ENCODE results near the gene KRAS.
"Not testable (repeated sequence)": the region's sequence is repeated elsewhere in the genome, so short reads cannot be mapped to it uniquely, and the experiment has no call there.

The KRAS gene

DNA sequence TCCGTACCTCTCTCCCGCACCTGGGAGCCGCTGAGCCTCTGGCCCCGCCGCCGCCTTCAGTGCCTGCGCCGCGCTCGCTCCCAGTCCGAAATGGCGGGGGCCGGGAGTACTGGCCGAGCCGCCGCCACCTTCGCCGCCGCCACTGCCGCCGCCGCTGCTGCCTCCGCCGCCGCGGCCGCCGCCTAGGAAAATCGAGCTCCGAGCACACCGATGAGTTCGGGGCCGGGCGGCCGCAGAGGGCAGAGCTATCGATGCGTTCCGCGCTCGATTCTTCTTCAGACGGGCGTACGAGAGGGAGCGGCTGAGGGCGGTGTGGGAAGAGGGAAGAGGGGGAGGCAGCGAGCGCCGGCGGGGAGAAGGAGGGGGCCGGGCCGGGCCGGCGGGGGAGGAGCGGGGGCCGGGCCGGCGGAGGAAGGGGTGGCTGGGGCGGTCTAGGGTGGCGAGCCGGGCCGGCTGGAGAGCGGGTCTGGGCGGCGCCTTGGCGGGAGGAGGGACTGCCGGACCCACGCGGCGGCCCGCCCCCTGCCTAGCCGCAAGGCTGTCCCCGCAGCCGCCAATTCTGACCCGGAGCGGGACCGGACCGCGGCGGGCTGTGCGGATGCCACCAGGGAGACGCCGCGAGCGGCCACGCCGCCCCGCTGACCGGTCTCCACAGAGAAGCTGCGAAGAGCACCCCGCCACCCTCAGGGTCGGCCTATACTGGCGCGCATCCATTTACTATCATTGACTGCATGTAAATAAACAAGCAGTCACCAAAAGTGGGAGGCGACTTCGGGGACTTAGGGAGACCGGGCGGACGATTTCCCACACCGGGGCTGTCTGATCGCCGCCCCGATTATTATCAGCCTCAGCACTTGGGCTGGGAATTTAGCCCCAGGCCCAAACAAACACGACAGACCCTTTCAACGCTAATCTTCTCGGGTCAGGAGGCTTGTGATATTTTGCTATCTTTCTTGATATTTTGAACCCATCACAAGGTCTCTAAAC lies at the start of gene KRAS:
Gene KRAS, minus strand, starts transcription at position 186 of the 987 bp plus-strand sequence.
- DNase-seq (ENCODE audit: low read depth), result peak; percentile 84

DNA sequence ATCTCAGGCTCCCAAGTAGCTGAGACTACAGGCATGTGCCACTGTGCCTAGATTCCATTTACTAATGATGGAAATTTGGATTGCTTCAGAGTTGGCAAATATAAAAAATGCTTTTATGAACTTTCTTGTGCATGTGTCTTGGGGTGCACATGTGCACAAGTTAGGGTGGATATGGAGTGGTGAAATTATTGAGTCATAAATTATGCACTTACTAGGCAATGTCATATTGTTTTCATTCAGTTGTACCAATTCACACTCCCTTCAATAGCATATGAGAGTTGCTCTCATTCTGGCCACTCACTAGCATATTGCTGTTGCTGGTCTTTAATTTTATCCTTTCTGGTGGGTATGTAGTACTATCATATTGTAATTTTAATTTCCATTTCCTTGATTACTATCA lies 45.7 kb upstream of the KRAS start:
- DNase-seq (ENCODE audit: low read depth), result no peak

DNA sequence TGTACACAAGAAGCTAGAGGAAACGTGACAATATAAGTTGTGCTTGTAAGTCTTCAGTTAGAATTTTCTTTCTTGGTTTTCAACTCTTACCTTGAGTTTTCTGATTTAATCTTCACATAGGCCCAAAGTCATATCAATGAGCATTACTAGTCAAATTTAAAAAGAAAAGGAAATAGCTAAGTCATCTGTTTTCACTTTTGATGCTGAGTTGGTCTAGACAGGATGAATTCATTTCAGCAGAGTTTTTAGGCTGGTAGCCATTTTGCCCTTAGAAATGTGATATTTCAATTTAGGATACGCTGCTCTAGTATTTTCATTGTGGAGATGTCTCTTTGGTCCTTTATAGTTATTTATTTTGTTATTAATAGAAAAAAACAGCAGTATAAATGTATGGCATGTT lies 44.6 kb upstream of the KRAS start:
- no peak for DNase-seq (ENCODE audit: low read depth)

DNA sequence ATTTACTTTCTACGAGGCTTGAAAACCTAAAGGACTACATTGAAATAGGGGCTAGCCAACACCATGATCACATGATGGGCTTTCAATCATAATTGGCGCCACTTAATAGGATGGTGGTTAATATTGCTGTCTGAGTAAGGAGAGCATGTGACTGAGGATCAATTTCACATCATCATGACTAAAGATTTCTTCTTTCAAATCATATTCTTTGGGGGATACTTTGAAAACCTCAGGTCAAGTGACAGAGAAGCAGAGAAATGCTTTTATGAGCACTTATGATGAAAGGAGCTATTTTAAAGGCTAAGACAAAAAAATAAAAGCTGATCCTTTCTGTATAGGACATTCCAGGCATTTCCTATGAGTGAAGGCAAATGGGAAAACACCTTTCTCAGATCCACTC lies 42.9 kb upstream of the KRAS start:
- no peak for DNase-seq (ENCODE audit: low read depth)

DNA sequence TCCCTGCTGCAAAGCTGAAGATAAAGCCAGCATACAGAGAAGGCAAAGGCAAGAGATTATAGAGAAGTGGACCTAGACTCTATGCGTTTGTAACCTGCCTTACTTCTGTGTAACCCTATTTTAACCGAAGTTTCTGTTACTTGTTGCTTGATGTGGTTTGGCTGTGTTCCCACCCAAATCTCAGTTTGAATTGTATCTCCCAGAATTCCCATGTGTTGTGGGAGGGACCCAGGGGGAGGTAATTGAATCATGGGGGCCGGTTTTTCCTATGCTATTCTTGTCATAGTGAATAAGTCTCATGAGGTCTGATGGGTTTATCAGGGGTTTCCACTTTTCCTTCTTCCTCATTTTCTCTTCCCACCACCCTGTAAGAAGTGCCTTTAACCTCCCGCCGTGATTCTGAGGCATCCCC lies 42.1 kb upstream of the KRAS start:
- DNase-seq (ENCODE audit: low read depth), result not testable (repeated sequence)

DNA sequence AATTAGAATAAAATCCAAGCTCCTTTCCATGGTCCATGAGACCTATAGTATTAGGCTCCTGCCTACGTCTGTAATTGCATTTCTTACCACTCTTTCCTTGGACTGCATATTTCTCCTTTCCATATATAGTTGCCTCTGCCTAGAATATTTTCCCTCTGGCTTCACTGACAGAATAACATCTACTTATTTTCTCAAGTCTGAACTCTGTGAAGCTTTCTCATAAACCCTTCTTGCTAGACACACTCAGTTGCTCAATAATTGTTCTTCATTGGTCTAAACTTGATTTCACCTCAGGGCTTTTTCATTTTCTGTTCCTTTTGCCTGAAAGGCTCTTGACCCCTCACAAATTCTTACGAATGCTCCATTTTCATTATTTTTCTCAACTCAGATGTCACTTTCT lies 36.9 kb upstream of the KRAS start:
- no peak for DNase-seq (ENCODE audit: low read depth)

DNA sequence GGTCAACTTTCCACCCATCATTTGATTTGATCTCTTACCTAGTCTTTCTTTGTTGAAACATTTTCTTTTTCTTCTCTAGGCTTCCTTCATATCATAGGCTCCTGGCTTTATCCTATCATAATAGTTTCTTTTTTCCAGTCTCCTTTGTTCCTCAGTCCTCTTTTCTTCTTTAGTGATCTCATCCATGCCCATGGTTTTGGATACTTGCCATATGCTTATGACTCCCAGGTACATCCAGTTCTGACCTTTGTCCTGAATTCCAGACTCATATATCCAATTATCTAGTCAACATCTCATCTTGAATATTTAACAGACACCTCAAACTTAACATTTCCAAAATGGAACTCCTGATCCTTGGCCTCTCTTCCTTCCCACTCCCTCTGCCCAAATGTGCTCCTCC lies 36.1 kb upstream of the KRAS start:
- no peak for DNase-seq (ENCODE audit: low read depth)

GRCh38 chr12:25284024-25284423 lies 33.3 kb upstream of the KRAS start:
- DNase-seq (ENCODE audit: low read depth), result no peak

- no peak for DNase-seq (ENCODE audit: low read depth)
Observed at GRCh38 chr12:25283006-25283405, 32.3 kb upstream of the KRAS start.

GRCh38 chr12:25280082-25280481 lies 29.4 kb upstream of the KRAS start:
- no peak for DNase-seq (ENCODE audit: low read depth)

DNA sequence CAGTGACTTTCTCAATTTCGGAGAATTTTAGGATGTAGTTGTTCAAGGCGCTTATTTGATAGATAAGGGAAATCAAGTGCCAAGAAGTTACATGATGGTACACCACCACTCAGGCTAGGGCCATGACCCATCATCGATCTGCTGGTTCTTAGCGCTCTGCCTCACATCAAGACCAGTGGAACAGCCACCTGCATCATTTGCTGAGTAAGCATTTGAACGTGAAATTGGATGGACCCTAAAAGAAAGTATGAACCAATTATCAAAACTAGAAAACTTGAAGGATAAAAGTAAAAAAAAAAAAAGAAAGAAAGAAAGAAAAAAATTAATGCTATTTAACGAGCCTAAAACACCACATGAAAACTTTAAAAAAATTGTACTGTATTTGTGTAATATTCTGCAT lies 27.5 kb upstream of the KRAS start:
- DNase-seq (ENCODE audit: low read depth), result no peak

DNA sequence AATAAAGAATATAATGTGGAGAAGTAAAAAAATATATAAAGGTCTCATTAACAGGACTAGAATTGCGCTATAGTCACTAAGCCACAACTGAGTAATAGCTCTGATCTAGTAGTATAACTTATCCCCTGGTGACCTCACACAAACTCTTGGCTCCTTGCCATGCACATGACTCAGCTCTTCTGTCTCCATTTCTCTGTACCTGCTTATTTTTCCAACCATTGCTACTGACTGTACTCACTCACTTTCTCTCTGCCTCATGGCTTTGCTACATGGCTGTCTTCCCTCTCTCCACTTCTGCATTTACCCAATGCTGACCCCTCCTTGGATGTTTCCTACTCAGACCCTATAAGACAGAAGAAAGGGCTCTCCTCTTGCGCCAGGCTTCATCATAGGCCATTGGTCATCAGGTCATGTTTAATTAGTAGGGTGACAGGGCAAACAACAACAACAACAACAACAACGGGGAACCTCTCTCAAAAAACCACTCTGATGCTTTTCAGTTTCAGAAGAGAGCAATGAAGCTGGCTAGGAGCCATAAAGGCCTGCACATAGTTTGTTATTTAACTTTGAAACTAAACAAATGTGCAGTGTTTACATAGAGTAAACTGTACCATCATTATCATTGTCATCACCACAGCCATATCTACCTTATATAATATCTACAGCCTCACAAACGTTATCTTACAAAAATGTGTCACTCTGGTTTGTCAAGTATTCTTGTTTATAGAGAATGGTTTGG lies 25.6 kb upstream of the KRAS start:
- DNase-seq (ENCODE audit: low read depth), result peak; percentile 51

DNA sequence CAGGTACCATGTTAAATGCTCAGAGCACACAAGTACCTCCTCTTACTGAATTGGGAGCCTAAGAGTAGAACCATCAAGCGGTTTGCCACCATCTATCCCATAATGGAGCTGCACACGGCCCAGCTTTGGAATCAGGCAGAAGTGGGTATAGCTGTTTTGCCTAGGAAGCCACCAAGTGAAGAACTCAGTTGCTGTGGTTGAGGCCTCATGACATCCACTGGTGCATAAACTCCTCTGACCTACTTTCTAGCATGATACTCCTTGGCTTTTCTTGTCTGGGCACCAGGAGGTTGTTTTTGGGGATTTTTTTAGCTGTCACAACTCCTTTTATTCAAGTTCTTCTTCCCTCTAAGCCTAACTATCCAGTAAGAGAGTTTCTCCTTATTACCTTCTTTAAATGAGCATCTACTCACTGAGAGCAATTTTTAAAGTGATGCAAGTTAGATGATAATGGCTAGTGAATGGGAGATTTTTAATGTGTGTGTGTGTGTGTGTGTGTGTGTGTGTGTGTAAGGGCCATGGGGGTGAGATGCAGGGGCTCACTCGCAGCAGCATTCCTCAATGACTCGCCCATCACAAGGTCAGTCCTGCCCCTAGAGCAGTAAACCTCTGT lies 20.9 kb upstream of the KRAS start:
- DNase-seq (ENCODE audit: low read depth), result no peak

- no peak for DNase-seq (ENCODE audit: low read depth)
Observed at GRCh38 chr12:25269701-25270100, 19.0 kb upstream of the KRAS start.

DNA sequence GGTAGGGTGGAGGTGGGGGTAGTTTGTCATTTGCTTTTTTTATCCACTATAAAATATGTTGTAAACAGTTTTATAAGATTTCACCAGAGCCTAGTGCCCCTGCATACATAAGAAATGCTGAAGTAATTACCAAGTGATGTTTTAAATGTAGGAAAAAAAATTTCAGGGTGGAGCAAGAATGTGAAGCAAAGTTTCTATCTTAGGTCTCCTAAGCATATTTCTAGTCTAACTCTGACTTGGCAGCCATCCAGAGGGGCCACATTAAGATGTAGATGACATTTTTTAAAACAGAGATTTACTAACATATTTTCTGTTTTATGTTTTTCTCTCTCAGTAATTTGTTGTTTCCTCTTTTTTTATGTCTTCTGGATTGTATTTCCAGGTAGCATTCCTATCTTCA lies 15.8 kb upstream of the KRAS start:
- no peak for DNase-seq (ENCODE audit: low read depth)

DNA sequence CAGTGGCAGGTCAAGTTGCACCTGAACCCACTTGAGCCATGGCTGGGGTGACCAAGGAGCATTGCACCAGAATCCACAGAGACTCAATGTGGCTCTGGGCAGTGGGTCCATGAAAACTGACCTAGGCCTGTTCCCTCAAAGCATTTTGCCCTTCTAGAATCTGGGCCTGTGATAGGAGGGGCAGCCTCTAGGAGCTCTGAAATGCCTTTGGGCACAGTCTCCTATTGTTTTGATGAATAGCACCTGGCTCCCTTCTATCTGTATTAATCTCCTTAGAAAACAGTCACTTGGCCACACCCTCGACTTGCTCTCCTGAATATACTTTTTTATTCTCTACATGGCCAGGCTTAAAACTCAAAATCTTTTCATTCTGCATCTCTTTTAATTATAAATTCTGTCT lies 14.1 kb upstream of the KRAS start:
- DNase-seq (ENCODE audit: low read depth), result no peak

GRCh38 chr12:25264114-25264513 lies 13.4 kb upstream of the KRAS start:
- no peak for DNase-seq (ENCODE audit: low read depth)

DNA sequence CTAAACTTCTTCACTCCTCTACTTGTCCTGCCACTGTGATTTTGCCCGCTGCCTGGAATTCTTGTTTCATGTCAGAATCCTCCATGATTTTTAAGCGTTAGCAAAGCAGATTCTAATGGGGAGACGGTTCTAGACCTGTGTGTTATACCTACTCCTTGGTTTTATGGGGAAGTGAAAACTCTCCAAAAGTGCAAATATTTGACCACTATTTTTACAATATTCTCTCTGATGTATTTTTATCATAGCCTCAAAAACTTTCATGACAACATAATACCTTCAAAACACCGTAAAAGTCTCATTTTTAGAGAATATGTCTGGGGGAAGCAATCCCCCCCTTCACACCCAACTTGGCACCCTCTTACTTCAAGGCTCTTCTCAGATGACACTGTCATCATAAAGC lies 12.9 kb upstream of the KRAS start:
- DNase-seq (ENCODE audit: low read depth), result no peak

GRCh38 chr12:25262389-25263074 lies 11.8 kb upstream of the KRAS start:
- no peak for DNase-seq (ENCODE audit: low read depth)

DNA sequence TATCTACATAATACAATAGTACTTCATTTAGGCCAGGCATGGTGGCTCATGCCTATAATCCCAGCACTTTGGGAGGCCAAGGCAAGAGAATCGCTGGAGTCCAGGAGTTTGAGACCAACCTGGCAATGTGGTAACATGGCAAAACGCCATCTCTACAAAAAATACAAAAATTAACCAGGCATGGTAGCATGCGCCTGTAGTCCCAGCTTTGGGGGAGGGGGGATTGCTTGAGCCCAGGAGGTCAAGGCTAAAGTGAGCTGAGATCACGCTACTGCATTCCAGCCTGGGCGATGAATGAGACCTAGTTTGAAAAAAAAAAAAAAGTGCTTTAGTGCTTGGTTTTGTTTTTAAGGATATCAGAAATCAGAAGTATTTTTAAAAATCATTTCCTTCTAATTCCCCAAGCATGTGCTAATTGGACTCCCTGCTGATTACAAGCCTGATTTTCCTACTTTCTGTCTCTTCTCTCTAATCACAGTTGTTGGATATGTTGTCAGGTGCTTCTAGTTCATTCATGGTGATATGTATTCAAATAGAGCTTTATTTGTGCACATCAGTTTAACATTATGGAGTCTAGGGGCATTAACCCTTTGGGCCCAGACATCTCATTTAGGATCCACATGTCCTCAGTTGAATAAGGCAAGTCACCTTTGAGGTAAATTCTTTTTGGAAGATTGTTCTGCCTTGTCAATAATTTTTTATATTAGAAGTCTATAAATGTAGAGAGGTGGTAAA lies 7.0 kb upstream of the KRAS start:
- no peak for DNase-seq (ENCODE audit: low read depth)

DNA sequence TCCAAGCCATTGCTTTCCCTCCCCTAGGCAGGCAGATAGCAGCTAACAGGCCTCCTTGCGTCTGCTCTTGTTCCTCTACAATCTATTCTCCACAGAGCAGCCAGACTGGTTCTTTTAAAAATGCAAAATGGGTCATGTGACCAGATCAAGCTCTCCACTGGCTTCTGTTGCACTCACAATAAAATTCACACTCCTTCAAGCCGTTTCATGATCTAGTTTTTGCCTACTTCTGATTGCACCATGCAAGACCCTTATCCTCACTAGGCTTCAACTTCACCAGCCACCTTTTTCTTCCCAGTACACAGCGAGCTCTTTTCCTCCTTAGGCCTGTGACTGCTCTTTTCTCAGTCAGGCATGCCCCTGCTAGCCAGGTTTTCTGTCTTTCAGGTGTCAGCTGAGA lies 6.1 kb upstream of the KRAS start:
- no peak for DNase-seq (ENCODE audit: low read depth)

GRCh38 chr12:25256005-25256404 lies 5.3 kb upstream of the KRAS start:
- no peak for DNase-seq (ENCODE audit: low read depth)
